GM23338 (cell line): Measurements from ENCODE around the gene CRYBG3.

Experiments used
- CREB1 ChIP-seq: fragments of 250-450 bp; sonication (Bioruptor Pico); IDR thresholded peaks from 2 replicates; pipeline ENCODE4 v1.5.0; 2020; ENCODE audit warnings: low read depth, mild to moderate bottlenecking, moderate library complexity
- CTCF ChIP-seq, 2 experiments: fragments of 200-600 bp in 1 of 2; sonication (generic) in 1 of 2; conservative IDR thresholded peaks; 2 replicates each; pipeline versions ENCODE4 v1.5.1 to v1.6.1; 2016 to 2017; ENCODE audit warnings: antibody characterized with exemption in 2 of 2, low read depth in 2 of 2, mild to moderate bottlenecking in 2 of 2, moderate library complexity in 1 of 2
- EZH2 ChIP-seq: fragments of 200-600 bp; sonication (generic); IDR thresholded peaks from one replicate; pipeline ENCODE4 v1.8.0; 2017; ENCODE audit warnings: antibody characterized with exemption, mild to moderate bottlenecking, low read depth; ENCODE audit not compliant: unreplicated experiment
- EZH2phosphoT487 ChIP-seq: fragments of 200-600 bp; sonication (generic); IDR thresholded peaks from one replicate; pipeline ENCODE4 v1.8.1; 2018; ENCODE audit warnings: antibody characterized with exemption; ENCODE audit not compliant: unreplicated experiment
- JUNB ChIP-seq: IDR thresholded peaks from one replicate; pipeline ENCODE4 v1.6.1; 2016; ENCODE audit warnings: antibody characterized with exemption; ENCODE audit not compliant: unreplicated experiment
- NANOG ChIP-seq: IDR thresholded peaks from 2 replicates; pipeline ENCODE4 v1.6.1; 2016; ENCODE audit warnings: antibody characterized with exemption, borderline replicate concordance
- POLR2AphosphoS5 ChIP-seq: IDR thresholded peaks from 2 replicates; pipeline ENCODE4 v1.6.1; 2016; ENCODE audit warnings: antibody characterized with exemption, low read depth
- REST ChIP-seq: IDR thresholded peaks from one replicate; pipeline ENCODE4 v1.6.1; 2018; ENCODE audit warnings: antibody characterized with exemption; ENCODE audit not compliant: unreplicated experiment
- STAT1 ChIP-seq: IDR thresholded peaks from one replicate; pipeline ENCODE4 v1.6.1; 2016; ENCODE audit warnings: antibody characterized with exemption; ENCODE audit not compliant: unreplicated experiment
- ZNF114 ChIP-seq: fragments of 250-450 bp; sonication (Bioruptor Pico); IDR thresholded peaks from 2 replicates; pipeline ENCODE4 v1.5.0; 2020; ENCODE audit warnings: mild to moderate bottlenecking, moderate library complexity
- ZNF331 ChIP-seq: fragments of 250-450 bp; sonication (Bioruptor Pico); IDR thresholded peaks from 2 replicates; pipeline ENCODE4 v1.5.0; 2020; ENCODE audit warnings: low read depth, mild to moderate bottlenecking, moderate library complexity
- ZNF462 ChIP-seq: fragments of 250-450 bp; sonication (Bioruptor Pico); IDR thresholded peaks from 2 replicates; pipeline ENCODE4 v1.5.0; 2020; ENCODE audit warnings: mild to moderate bottlenecking, moderate library complexity

GRCh38 chr3:97969541-97969940, 147.7 kb downstream of the CRYBG3 start:
- TF ChIP-seq EZH2 (no peak), STAT1 (no peak), EZH2phosphoT487 (no peak), CTCF (conservative IDR thresholded peaks at IDR 0.05; ENCODE audit: low read depth in 2 of 2) (no peak), REST (no peak), ZNF331 (CRISPR knock-in tag) (no peak), CREB1 (CRISPR knock-in tag) (no peak), NANOG (no peak), POLR2AphosphoS5 (no peak), JUNB (no peak), ZNF114 (CRISPR knock-in tag) (no peak), ZNF462 (no peak)
